ENCODE data around the gene PPM1B.

DNA sequence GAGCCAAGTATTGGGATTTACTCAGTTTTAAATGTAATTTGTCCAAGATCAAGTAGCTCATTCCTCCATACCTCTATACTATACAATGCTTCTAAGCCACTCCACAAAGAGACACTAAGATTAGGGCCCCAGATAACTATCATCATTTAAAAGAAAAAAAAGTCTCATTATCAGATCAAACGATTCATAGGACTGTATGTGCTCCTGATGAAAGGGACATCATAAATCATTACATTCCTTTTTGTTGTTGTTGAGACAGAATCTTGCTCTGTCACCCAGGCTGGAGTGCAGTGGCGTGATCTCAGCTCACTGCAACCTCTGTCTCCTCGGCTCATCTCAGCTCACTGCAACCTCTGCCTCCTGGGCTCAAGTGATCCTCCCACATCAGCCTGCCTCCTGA, 104.4 kb downstream of the PPM1B start:
- TF ChIP-seq GATA2 (IDR thresholded peaks at IDR 0.05; ENCODE audit: low read depth, low read length) (no peak), GATA3 (IDR thresholded peaks at IDR 0.05; ENCODE audit: low read depth, low read length) (no peak)

Data from SH-SY5Y (cell line).